Midbrain (tissue), 1 donor: ENCODE data around the gene CALHM3.
"Not testable (repeated sequence)": the region's sequence is repeated elsewhere in the genome, so short reads cannot be mapped to it uniquely, and the experiment has no call there.

Experiments
- DNase-seq: peaks from one replicate; lab custom pipeline; 2025; lab: John Stamatoyannopoulos, UW

CALHM3 gene, protein sequence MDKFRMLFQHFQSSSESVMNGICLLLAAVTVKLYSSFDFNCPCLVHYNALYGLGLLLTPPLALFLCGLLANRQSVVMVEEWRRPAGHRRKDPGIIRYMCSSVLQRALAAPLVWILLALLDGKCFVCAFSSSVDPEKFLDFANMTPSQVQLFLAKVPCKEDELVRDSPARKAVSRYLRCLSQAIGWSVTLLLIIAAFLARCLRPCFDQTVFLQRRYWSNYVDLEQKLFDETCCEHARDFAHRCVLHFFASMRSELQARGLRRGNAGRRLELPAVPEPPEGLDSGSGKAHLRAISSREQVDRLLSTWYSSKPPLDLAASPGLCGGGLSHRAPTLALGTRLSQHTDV

DNA sequence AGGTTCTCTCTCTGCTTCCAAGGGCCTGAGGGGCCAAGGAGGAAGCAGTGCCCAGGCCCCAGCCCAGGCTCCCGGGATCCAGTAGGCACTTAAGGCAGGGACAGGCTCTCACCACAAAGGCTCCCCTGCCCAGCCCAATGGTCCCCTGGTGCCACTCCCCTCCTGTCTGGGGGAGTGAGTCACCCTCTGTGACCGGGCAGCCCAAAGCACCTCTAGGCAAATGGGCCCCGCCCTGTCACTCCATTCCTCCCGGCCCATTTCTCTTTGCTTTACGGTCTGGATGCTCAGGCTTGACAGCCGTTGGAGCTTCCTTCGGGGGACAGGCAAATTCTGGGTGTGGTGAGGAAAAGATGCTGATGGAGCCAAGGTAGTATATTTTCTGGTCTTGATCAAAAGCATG, at the start of gene CALHM3:
TSS of gene CALHM3 (minus strand) at position 106 of the 400 bp plus-strand sequence. CDS start 208 bp downstream, outside the sequence.
- no peak for DNase-seq

DNA sequence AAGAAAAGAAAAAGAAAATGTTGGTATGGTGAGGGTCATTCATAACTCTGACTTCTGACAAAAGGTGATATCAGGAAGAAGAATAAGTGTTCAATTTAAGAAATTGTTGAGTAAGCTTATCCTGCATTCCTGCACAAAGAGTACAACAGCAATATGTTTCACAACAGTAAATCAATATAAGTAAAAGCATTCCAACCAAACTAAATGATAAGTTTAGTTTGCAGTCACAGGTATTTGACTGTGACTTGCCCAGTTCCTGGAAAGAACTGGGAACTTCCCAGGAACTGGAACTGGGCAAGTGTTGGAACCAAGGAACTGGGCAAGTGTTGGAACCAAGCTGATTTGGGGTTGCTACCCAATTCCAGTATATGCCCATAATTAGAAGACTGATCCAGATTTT, 49.5 kb upstream of the CALHM3 start:
- no peak for DNase-seq

DNA sequence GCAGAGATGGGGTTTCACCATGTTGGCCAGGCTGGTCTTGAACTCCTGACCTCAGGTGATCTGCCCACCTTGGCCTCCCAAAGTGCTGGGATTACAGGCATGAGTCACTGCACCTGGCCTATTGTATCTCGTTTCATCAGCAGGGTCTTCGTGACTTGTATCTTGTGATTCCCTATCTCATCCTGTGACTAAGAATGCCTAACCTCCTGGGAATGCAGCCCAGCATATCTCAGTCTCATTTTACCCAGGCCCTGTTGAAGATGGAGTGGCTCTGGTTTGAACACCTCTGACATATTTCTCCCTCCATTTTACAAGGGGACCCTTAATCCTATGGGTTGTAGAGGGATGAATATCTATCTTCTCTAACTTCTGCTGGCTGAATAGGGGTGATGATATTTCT, 48.4 kb upstream of the CALHM3 start:
- DNase-seq: not testable (repeated sequence)

DNA sequence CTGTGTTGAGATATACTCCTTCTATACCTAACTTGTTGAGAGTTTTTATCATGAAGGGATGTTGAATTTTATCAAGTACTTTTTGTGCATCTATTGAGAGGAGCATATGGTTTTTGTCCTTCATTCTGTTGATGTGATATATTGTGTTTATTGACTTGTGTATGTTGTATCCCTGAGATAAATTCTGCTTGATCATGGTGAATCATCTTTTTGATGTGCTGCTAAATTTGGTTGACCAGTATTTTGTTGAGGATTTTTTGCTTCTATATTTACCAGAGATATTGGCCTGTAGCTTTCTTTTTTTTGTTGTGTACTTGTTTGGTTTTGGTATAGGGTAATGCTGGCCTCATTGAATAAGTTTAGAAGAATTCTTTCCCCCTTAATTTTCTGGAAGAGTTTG, 46.9 kb upstream of the CALHM3 start:
- no peak for DNase-seq

DNA sequence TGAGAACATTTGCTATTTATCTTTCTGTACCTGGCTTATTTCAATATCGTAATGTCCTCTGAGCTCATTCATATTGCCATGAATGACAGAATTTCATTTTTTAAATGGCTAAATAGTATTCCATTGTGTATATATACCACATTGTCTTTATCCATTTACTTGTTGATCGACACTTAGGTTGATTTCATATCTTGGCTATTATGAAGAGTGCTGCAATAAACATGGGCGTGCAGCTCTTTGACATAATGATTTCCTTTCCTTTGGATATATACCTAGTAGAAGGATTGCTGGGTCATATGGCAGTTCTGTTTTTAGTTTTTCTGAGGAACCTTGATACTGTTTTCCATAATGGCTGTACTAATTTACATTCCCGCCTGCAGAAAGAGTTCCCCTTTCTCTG, 44.6 kb upstream of the CALHM3 start:
- DNase-seq: no peak

DNA sequence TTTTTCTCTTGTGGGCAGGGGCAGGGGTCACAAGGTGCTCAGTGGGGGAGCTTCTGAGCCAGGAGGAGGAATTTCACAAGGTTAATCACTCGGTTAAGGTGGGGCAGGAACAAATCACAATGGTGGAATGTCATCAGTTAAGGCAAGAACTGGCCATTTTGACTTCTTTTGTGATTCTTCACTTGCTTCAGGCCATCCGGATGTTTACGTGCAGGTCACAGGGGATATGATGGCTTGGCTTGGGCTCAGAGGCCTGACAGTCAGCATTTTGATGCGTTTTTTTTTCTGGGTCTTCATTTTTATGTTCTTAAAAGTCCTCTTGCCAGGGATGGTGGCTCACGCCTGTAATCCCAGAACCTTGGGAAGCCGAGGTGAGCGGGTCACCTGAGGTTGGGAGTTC, 43.0 kb upstream of the CALHM3 start:
- DNase-seq: not testable (repeated sequence)

DNA sequence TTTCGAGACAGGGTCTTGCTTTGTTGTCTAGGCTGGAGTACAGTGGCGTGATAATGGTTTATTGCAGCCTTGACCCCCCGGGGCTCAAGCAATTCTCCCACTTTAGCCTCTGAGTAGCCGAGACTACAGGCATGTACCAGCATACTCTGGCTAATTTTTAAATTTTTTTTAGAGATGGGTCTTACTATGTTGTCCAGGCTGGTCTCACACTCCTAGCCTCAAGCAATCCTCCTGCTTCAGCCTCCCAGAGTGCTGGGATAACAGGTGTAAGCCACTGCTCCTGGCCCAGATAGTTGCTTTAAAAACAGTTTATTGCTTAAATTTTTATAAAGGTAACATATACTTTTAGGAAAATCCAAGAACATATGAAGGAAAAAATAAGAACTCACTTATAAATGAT, 40.8 kb upstream of the CALHM3 start:
- DNase-seq: no peak

DNA sequence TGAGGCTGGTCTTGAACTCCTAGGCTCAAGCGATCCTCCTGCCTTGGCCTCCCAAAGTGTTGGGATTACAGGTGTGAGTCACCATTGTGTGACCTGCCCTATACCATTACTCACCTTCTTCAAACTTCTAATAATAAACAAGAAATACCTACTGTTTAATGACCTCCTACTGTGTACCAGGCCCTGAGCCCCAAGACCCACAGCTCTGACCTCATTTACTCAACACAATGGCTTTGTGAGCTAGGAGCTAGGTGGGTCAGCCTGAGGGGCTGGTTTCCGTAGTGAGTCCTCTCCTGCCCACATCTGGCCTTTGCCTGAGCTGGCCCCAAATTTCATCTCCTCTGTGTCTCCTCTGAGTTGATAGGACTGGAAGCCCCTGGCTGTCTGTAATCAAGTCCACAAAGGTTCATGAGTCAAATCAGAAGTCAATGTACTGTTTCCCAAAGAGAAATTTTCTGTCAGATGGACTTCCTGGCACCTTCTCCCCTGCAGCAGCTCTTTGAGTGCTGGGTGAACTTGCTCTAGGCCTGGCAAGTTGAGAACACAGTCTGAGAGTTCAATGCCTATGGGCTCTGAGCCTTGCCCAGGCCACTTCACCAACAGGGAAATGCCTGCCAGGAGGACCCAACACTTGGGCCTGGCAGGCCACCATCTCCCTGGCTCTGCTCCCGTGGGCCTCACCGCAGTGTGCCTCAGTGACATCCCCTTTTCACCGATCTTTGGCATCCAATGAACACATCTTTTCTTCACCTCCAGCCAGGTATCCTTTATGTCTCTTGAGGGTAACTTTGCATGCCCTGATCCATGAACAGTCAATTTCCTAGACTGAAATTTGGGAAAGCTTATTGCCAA, 38.4 kb upstream of the CALHM3 start:
- DNase-seq: no peak

DNA sequence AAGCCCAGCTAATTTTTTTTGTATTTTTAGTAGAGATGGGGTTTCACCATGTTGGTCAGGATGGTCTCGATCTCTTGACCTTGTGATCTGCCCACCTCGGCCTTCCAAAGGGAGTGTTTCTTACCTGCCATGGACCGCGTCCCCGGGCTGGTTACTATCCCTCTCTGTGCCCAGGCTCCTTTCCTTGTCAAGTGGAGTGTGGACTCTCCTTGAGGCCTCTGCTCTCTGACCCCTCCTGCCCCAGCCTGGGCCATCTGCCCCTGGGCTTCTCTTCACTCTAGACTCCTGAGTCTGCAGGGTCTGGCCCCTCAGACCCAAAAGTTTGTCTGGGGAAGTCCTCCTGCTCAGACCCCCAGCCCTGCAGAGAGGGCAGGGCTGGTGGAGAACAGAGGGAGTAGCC, 35.2 kb upstream of the CALHM3 start:
- no peak for DNase-seq

DNA sequence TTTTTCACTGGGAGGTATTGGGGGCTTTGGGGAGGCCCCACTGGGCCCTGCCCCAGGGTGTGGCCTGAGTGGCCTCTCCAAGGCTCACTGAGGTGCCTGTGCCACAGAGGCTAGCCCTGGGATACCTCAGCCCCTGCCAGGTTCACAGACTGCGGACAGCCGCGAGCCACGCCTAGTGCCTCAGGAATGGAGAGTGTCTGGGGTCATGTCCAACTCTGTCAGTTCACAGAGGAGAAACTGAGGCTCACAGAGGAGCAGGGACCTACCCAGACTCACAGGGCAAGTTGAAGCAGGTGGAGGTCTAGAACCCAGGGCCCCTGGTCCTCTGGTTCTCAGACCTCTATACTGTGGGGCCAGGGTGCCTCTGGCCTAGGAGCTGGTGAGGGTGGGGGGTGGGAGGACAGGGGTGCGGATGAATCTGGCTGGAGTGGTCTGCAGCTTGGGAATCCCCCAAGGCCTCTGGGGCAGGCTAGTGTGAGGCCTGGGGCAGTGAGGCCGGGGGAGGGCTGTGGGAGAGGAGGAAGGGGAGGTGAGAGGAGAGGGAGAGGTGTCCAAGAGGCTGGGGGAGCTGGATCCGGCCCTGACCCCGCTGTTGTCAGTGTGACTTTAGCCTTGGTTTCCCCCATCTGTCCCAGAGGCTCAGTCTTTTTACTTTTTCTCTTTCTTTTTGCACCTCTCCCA, 34.5 kb upstream of the CALHM3 start:
- no peak for DNase-seq

DNA sequence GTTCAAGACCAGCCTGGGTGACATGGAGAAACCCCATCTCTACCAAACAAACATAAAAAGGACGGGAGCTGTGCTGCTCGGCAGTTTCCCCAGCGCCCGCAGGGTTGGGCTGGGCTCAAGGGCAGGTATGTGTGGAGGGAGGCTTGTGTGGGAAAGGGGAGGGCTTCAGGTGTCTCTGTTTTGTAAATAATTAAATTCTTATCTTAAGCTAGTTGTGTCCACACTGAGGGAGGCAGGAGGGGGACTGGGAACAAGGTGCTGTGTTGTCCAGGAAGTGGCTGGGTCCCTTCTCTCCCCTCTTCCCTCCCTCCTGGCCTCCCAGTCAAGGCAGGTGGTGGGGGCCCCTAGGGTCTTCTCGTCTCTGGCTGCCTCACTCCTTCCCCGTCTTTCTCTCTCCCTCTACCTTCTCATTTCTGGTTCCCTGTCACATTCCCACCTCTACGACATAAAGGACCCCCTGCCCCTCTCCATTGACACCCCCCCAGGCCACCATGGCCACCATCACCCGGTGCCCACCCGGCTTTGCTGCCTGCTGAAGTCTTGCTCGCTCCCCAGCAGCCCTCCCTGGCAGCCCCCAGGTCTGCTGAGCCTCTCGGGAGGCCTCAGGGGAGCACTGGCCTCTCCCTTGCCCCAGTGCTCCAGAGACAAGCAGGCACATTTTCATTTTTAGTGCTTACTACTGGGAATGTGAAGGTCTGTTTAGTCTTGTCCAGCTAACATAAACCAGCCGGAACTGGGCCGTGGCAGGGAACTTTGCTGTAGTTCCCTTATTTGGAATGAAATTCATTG, 33.7 kb upstream of the CALHM3 start:
- no peak for DNase-seq

DNA sequence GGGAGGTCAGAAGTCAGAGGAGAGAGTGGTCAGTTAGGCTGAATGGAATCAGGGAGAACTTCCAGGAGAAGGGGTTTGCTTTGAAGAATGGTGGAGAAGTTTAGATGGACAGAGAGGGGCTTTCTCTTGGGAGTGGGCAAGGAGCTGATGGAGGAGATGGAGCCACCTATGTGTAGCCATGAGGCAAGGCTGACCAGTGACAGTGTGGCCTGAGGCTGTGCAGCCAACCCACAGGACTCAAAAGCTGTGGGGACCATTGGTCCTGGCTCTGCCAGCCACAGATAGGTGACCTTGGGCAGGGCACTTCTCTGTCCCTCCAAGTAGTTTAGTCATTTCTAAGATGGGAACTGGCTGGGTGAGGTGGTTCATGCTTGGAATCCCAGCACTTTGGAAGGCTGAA, 33.1 kb upstream of the CALHM3 start:
- no peak for DNase-seq

DNA sequence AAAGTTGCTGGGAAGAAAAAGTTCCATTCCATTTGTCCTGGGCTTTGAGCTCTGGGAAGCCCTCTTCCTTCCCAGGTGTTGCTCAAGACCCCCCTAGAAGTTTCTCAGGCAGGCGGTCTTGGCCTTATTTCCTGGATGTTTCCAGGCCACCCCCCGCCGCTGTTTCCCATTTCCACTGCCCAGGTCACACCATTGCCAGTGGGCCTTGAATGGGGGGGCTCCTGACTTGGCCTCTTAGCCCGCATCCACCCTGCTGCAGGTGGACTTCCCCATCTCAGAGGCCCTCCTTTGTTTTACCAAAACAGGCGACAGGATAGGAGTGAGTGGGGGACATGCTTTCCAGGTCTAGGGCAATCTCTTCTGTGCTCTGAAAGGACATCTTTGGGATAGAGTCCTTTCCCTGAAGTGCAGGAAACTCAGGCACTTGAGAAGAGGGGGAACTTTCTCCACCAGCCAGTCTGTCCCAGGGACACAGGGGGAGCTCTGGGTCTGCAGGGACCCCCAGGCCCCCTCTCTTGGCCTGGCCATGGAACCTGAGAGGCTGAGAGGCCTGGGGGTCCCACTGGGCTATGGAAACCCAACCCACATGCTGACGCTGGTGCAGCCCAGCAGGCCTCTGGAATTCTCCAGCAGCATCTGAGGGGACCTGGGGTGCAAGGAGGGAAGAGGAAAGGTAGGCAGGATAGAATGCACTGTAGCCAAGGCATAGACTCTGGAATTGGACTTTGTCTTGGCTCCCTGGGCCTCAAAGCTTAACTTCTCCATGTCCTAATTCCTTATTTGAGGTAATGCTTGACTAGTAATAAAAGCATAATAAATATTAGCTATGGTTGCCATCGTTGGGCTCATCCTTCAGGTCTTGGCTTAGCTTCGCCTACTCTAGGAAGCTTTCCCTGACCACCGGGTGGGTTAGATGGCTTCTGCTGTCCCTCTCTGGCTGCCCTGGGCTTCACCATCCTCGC, 32.0 kb upstream of the CALHM3 start:
- no peak for DNase-seq

DNA sequence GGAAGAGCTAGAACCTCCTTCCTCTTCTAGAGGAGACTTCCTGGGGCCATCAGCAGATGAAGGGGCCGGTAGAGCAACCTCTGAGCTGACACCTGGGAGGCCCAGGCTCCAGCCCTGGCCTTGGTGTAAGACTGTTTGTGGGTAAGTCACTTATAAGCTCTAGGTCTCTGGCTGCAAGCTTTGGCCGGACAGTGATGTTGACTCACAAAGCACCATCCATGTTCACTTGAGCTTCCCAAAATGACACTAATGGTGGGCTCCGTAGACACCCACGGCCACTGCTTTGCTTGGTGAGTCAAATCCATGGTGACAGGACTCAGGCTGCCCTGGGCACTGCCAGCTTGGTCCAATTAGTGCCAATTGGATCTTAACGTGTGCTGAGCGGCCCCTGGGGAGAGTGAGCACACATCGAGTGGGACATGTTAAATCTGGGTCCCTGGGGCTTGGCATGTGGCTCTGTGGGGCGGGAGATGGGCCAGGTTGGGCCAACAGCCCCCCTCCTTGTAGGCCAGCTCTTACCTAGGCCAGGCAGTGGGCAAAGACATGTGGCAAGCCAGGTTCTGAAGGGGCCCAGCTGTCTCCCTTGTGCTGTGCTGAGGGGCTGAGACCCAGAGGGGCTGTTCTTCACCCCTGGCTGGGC, 31.1 kb upstream of the CALHM3 start:
- DNase-seq: no peak

DNA sequence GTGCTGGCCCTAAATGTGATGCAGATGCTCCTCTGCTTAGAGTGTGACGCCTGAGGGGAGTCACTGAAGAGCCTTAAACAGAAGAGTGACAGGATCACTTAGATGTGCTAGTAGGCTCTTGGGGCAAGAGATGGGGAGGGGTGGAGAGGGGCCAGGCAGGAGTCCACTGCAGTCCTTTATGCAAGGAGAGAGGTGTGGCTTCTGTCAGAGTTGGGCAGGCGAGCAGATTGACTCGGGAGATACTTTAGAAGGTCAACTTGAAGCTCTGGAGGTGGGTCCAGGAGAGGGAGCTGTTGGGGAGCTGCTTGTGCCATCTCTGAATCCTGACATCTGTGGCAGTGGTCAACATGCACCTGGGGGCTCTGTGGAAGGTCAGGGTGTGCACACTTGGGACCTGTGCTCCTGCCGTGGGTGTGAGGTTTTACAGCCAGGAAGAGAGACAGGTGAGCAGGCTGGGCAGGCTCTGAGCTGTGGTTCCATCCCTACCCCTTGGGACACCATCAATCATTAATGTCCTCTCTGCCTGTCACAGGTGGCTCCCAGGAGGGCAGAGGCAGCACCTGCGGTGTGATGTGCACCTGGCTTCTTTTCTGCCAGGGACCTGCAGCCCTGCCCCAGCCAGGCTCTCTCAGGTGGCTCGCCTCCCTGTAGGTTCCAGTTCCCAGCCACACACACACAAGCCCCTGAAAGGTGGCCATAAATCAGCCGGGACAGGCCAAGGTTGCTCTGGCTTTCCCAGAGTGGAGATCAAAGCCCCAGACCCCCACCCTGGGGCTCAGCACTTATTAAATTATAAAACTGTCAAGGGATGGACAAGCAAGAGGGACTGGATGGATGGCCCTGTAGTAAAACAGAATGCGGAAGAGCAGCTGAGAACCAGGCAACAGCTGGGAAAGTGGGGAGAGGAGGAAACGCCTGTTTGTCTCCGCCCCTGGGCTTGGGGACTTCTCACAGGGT, 28.5 kb upstream of the CALHM3 start:
- no peak for DNase-seq

DNA sequence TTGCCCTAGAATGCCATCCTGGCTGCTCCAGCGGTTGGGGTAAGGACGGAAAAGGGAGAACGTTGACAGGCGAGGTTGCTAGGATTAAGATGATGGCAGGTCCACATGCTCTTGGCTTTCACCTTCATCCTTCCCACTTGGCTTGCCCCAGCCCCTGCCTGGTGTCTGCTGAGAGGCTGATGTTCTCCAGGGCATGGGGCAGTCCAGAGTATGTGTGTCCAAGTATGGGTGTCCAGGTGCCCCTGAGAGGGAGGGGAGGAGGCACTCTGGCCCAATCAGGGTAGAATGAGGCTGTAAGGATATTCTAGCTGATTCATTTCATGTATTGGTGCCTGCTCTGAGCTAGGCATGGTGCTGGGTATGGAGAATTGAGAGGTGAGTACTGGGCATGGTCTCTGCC, 27.0 kb upstream of the CALHM3 start:
- no peak for DNase-seq

DNA sequence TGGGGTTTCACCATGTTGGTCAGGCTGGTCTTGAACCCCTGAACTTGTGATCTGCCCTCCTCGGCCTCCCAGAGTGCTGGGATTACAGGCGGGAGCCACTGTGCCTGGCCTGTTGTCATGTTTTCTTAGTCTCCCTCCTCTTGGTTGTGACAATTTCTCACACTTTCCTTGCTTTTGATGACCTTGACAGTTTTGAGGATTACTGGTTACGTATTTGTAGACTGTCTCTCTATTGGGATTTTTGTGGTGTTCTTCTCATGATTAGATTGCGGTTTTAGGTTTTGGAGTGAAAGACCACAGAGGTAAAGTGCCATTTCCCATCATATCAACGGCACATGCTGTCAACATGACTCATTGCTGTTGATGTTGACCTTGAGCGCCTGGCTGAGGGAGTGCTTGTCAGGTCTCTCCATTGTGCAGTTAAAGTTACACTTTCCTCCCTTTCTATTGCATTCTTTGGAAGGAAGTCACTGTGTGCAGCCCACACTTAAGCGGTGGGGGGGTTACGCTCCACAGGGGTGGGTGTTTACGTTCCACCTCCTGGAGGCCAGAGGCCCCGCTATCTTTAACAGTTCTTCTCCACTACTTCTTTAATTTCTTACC, 25.2 kb upstream of the CALHM3 start:
- DNase-seq: no peak

DNA sequence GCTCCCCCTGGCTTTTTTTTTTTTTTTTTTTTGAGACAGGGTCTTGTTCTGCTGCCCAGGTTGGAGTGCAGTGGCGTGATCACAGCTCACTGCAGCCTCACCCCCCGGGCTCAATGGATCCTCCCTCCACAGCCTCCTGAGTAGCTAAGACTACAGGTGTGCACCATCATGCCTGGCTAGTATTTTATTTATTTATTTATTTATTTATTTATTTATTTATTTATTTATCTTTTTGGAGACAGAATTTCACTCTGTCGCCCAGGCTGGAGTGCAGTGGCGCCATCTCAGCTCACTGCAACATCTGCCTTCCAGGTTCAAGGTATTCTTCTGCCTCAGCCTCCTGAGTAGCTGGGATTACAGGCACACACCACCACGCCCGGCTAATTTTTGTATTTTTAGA, 24.7 kb upstream of the CALHM3 start:
- DNase-seq: not testable (repeated sequence)
